ENCODE results near the gene ADCY5.

ADCY5 gene

GRCh38 chr3:123464211-123464610, 15.3 kb upstream of the ADCY5 start:
- no peak for DNase-seq (ENCODE audit: low read depth)
- no peak overlapping the region for H3K4me3 ChIP-seq (ENCODE audit: control insufficient read depth, low read depth, low read length)
- no peak for TF ChIP-seq CTCF (conservative IDR thresholded peaks at IDR 0.05; ENCODE audit: control insufficient read depth, insufficient read depth, low read depth, low read length)

- no peak for TF ChIP-seq CTCF (conservative IDR thresholded peaks at IDR 0.05; ENCODE audit: control insufficient read depth, insufficient read depth, low read depth, low read length)
- no peak for DNase-seq (ENCODE audit: low read depth)
- no peak overlapping the region for H3K4me3 ChIP-seq (ENCODE audit: control insufficient read depth, low read depth, low read length)
Observed at GRCh38 chr3:123459862-123460261, 11.0 kb upstream of the ADCY5 start.

- H3K4me3 ChIP-seq (ENCODE audit: control insufficient read depth, low read depth, low read length): no peak overlapping the region
- no peak for DNase-seq (ENCODE audit: low read depth)
- no peak for TF ChIP-seq CTCF (conservative IDR thresholded peaks at IDR 0.05; ENCODE audit: control insufficient read depth, insufficient read depth, low read depth, low read length)
Observed at GRCh38 chr3:123458255-123458654, 9.4 kb upstream of the ADCY5 start.

GRCh38 chr3:123457841-123458240, 9.0 kb upstream of the ADCY5 start:
- no peak overlapping the region for H3K4me3 ChIP-seq (ENCODE audit: control insufficient read depth, low read depth, low read length)
- DNase-seq (ENCODE audit: low read depth): no peak
- TF ChIP-seq CTCF (conservative IDR thresholded peaks at IDR 0.05; ENCODE audit: control insufficient read depth, insufficient read depth, low read depth, low read length): no peak

GRCh38 chr3:123453675-123454074, 4.8 kb upstream of the ADCY5 start:
- no peak for DNase-seq (ENCODE audit: low read depth)
- TF ChIP-seq CTCF (conservative IDR thresholded peaks at IDR 0.05; ENCODE audit: control insufficient read depth, insufficient read depth, low read depth, low read length): no peak
- H3K4me3 ChIP-seq (ENCODE audit: control insufficient read depth, low read depth, low read length): no peak overlapping the region

GRCh38 chr3:123451186-123451585, 2.3 kb upstream of the ADCY5 start:
- no peak for TF ChIP-seq CTCF (conservative IDR thresholded peaks at IDR 0.05; ENCODE audit: control insufficient read depth, insufficient read depth, low read depth, low read length)
- H3K4me3 ChIP-seq (ENCODE audit: control insufficient read depth, low read depth, low read length): no peak overlapping the region

GRCh38 chr3:123449997-123450604, 1.2 kb upstream of the ADCY5 start:
- no peak for TF ChIP-seq CTCF (conservative IDR thresholded peaks at IDR 0.05; ENCODE audit: control insufficient read depth, insufficient read depth, low read depth, low read length)
- peak overlapping the region; percentile 41 for H3K4me3 ChIP-seq (ENCODE audit: control insufficient read depth, low read depth, low read length)
- no peak for DNase-seq (ENCODE audit: low read depth)

More at GRCh38 chr3:123451186-123451585, 2.3 kb upstream of the ADCY5 start:
- no peak for DNase-seq (ENCODE audit: low read depth)

Measured in fibroblast of mammary gland (primary cell).